Measurements from ENCODE around the gene AIG1.
"Not testable (repeated sequence)": the region's sequence is repeated elsewhere in the genome, so short reads cannot be mapped to it uniquely, and the experiment has no call there.

AIG1 gene

GRCh38 chr6:143241111-143241510, 180.4 kb downstream of the AIG1 start:
- DNase-seq = no peak

- DNase-seq = no peak
Observed at GRCh38 chr6:143241911-143242310, 181.2 kb downstream of the AIG1 start.

- no peak for DNase-seq
Observed at GRCh38 chr6:143243786-143244185, 183.1 kb downstream of the AIG1 start.

GRCh38 chr6:143245656-143246055, 185.0 kb downstream of the AIG1 start:
- no peak for DNase-seq

GRCh38 chr6:143246166-143246775, 185.6 kb downstream of the AIG1 start:
- not testable (repeated sequence) for DNase-seq

- no peak for DNase-seq
Observed at GRCh38 chr6:143247586-143247985, 186.9 kb downstream of the AIG1 start.

- DNase-seq = no peak
Observed at GRCh38 chr6:143248359-143248758, 187.7 kb downstream of the AIG1 start.

GRCh38 chr6:143251288-143251687, 190.6 kb downstream of the AIG1 start:
- no peak for DNase-seq

GRCh38 chr6:143252961-143253360, 192.3 kb downstream of the AIG1 start:
- no peak for DNase-seq

GRCh38 chr6:143253586-143253985, 192.9 kb downstream of the AIG1 start:
- no peak for DNase-seq

- no peak for DNase-seq
Observed at GRCh38 chr6:143258945-143259344, 198.3 kb downstream of the AIG1 start.

- no peak for DNase-seq
Observed at GRCh38 chr6:143260857-143261256, 200.2 kb downstream of the AIG1 start.

- no peak for DNase-seq
Observed at GRCh38 chr6:143261899-143262436, 201.3 kb downstream of the AIG1 start.

- no peak for DNase-seq
Observed at GRCh38 chr6:143262859-143263258, 202.2 kb downstream of the AIG1 start.

GRCh38 chr6:143264379-143264778, 203.7 kb downstream of the AIG1 start:
- no peak for DNase-seq

GRCh38 chr6:143264986-143265764, 204.5 kb downstream of the AIG1 start:
- DNase-seq = no peak

GRCh38 chr6:143267760-143268159, 207.1 kb downstream of the AIG1 start:
- no peak for DNase-seq

- DNase-seq = no peak
Observed at GRCh38 chr6:143268439-143268838, 207.8 kb downstream of the AIG1 start.

- no peak for DNase-seq
Observed at GRCh38 chr6:143270026-143270425, 209.3 kb downstream of the AIG1 start.

GRCh38 chr6:143271024-143271423, 210.3 kb downstream of the AIG1 start:
- DNase-seq = peak in 1 of 2 donors; percentile 3

GRCh38 chr6:143276436-143276835, 215.7 kb downstream of the AIG1 start:
- peak; percentile 3 to 4 for DNase-seq

- DNase-seq = no peak
Observed at GRCh38 chr6:143279385-143279784, 218.7 kb downstream of the AIG1 start.

GRCh38 chr6:143283887-143284645, 223.4 kb downstream of the AIG1 start:
- no peak for DNase-seq
